Measurements from ENCODE around the gene ZFAND2B.

GRCh38 chr2:219228041-219228910 is 21.7 kb downstream of the ZFAND2B start:
- no peak for TF ChIP-seq POLR2A (IDR thresholded peaks at IDR 0.05)
- TF ChIP-seq, protein P1, sequence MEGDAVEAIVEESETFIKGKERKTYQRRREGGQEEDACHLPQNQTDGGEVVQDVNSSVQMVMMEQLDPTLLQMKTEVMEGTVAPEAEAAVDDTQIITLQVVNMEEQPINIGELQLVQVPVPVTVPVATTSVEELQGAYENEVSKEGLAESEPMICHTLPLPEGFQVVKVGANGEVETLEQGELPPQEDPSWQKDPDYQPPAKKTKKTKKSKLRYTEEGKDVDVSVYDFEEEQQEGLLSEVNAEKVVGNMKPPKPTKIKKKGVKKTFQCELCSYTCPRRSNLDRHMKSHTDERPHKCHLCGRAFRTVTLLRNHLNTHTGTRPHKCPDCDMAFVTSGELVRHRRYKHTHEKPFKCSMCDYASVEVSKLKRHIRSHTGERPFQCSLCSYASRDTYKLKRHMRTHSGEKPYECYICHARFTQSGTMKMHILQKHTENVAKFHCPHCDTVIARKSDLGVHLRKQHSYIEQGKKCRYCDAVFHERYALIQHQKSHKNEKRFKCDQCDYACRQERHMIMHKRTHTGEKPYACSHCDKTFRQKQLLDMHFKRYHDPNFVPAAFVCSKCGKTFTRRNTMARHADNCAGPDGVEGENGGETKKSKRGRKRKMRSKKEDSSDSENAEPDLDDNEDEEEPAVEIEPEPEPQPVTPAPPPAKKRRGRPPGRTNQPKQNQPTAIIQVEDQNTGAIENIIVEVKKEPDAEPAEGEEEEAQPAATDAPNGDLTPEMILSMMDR (IDR thresholded peaks at IDR 0.05), result no peak
